Measurements from ENCODE around the gene CCNF. TPM values are rescaled to one million over a fixed set of nuclear protein-coding genes. Genes with fewer than 3 reads are reported as not detected.

The CCNF gene
- total and polyA plus RNA-seq, 9 of the 15 experiments (the other 6 are each of a cell fraction or from before 2014, with no cell fraction given), result 4.1 to 70.1 (median 29.5) TPM

DNA sequence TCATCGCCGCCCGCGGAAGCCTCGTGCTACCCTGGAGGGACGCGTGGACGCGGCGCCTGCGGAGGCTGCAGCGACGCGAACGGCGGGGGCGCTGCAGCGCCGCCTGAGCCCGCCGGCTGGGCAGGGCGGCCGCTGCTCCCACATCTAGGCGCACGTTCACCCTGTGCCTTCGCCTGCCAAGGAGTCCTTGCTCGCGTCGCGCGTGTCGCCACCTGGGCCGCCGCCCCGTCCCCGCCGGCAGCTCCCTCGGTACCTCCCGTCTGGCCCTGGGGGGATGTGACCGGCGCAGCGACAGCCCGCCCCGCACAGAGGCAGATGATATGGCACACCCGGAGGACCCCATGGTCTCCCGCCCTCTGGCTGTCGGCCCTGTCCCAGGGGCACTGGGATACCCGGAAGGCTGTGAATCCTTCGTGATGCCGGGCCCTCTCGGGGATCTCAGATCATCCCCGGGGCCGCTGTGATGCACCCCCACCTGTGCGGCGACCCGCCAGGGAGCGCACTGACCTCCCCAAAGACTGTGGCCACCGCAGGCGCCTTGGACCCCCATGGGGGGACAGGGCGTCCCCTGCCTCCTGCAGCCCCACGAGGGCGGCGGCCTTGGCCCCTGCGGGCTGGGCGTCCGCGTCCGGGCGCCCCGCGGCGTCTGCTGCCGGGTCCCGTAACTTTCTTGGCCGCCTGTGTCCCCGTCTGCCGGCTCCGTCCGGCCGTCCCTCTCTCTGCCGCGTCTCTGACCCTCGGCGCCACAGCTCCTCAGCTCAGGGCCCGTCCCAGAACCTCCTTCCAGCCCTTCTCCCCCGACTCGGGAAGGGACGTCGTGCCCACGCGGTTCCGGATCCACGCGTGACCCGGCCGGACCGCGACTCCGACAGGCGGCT is 45.0 kb downstream of the CCNF start (continued):
- TF ChIP-seq SUPT5H (IDR thresholded peaks at IDR 0.05) (0 out of 2 replicates have a peak, but pooled peaks have one; percentile 65), ZNF121 (CRISPR knock-in tag; conservative IDR thresholded peaks at IDR 0.05) (no peak), ZNF212 (CRISPR knock-in tag; IDR thresholded peaks at IDR 0.05) (0 out of 2 replicates have a peak, but pooled peaks have one; percentile 26), NCOR1 (IDR thresholded peaks at IDR 0.05) (no peak), NFRKB (IDR thresholded peaks at IDR 0.05; ENCODE audit: low read depth) (0 out of 2 replicates have a peak, but pooled peaks have one; percentile 32), FIP1L1 (IDR thresholded peaks at IDR 0.05; ENCODE audit: low read depth, low read length, poor library complexity, severe bottlenecking) (peak; percentile 17), RFX1 (IDR thresholded peaks at IDR 0.05) (no peak), E2F3 (CRISPR knock-in tag; IDR thresholded peaks at IDR 0.05) (peak; percentile 63), ILK (tag; IDR thresholded peaks at IDR 0.05; ENCODE audit: borderline replicate concordance, low read depth) (no peak), ZNF764 (CRISPR knock-in tag; IDR thresholded peaks at IDR 0.05; ENCODE audit: low read depth) (0 out of 2 replicates have a peak, but pooled peaks have one; percentile 66), ATF1 (CRISPR knock-in tag; IDR thresholded peaks at IDR 0.05) (no peak), ATF1 (tag; IDR thresholded peaks at IDR 0.05) (peak; percentile 42; the same call in 1 of the 2 replicates), ZNF696 (CRISPR knock-in tag; conservative IDR thresholded peaks at IDR 0.05) (no peak), HDAC1 (IDR thresholded peaks at IDR 0.05) (peak in 1 of 2 experiments; percentile 19; a peak in 1 of 4 replicates), RBM14 (IDR thresholded peaks at IDR 0.05; ENCODE audit: borderline replicate concordance, insufficient read depth, low read depth, low read length) (no peak), ZEB2 (IDR thresholded peaks at IDR 0.05) (no peak), CREB1 (IDR thresholded peaks at IDR 0.05) (0 out of 2 replicates have a peak, but pooled peaks have one; percentile 34), CREB1 (CRISPR knock-in tag; IDR thresholded peaks at IDR 0.05) (peak; percentile 51; the same call in 1 of the 2 replicates), ZBTB17 (CRISPR knock-in tag; IDR thresholded peaks at IDR 0.05) (0 out of 2 replicates have a peak, but pooled peaks have one; percentile 28), ZNF561 (CRISPR knock-in tag; conservative IDR thresholded peaks at IDR 0.05) (0 out of 2 replicates have a peak, but pooled peaks have one; percentile 41), NR1H2 (CRISPR knock-in tag; IDR thresholded peaks at IDR 0.05) (no peak), RAD21 (CRISPR knock-in tag; conservative IDR thresholded peaks at IDR 0.05 in 1 of 2, IDR thresholded peaks at IDR 0.05 in 1 of 2) (peak; percentile 31 to 58; a peak in 3 of 4 replicates), CBX3 (IDR thresholded peaks at IDR 0.05; ENCODE audit: borderline replicate concordance in 1 of 2, low read length in 2 of 2) (no peak), KLF13 (tag; IDR thresholded peaks at IDR 0.05; ENCODE audit: borderline replicate concordance, low read depth) (no peak), ERF (CRISPR knock-in tag; IDR thresholded peaks at IDR 0.05) (peak; percentile 79; the same call in 1 of the 2 replicates), TCF3 (CRISPR knock-in tag; IDR thresholded peaks at IDR 0.05) (no peak)
- TF ChIP-seq, protein P1, sequence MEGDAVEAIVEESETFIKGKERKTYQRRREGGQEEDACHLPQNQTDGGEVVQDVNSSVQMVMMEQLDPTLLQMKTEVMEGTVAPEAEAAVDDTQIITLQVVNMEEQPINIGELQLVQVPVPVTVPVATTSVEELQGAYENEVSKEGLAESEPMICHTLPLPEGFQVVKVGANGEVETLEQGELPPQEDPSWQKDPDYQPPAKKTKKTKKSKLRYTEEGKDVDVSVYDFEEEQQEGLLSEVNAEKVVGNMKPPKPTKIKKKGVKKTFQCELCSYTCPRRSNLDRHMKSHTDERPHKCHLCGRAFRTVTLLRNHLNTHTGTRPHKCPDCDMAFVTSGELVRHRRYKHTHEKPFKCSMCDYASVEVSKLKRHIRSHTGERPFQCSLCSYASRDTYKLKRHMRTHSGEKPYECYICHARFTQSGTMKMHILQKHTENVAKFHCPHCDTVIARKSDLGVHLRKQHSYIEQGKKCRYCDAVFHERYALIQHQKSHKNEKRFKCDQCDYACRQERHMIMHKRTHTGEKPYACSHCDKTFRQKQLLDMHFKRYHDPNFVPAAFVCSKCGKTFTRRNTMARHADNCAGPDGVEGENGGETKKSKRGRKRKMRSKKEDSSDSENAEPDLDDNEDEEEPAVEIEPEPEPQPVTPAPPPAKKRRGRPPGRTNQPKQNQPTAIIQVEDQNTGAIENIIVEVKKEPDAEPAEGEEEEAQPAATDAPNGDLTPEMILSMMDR (IDR thresholded peaks at IDR 0.05 in 2 of 3, conservative IDR thresholded peaks at IDR 0.05 in 1 of 3; ENCODE audit: insufficient read depth in 2 of 3, low read depth in 1 of 3, low read length in 3 of 3), result peak; percentile 35 to 72 (median 56); a peak in 5 of 6 replicates
- TF ChIP-seq, protein P2, sequence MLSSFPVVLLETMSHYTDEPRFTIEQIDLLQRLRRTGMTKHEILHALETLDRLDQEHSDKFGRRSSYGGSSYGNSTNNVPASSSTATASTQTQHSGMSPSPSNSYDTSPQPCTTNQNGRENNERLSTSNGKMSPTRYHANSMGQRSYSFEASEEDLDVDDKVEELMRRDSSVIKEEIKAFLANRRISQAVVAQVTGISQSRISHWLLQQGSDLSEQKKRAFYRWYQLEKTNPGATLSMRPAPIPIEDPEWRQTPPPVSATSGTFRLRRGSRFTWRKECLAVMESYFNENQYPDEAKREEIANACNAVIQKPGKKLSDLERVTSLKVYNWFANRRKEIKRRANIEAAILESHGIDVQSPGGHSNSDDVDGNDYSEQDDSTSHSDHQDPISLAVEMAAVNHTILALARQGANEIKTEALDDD (IDR thresholded peaks at IDR 0.05), result no peak

Measured in K562 (cell line).